CD4-positive, alpha-beta T cell (primary cell): Measurements from ENCODE around the gene TEAD4. TPM values are rescaled to one million over a fixed set of nuclear protein-coding genes. Genes with fewer than 3 reads are reported as not detected.

Source experiments
- ATAC-seq: fragments of 200-7000 bp; cut with Tn5 transposase; one replicate; pipeline ENCODE4 v1.10.0; 2022; ENCODE audit warnings: mild to moderate bottlenecking; ENCODE audit not compliant: poor library complexity
- CTCF ChIA-PET: fragments of 350-600 bp; sonication (Branson Sonifier 250); formaldehyde crosslinking; loops from one replicate; lab custom pipeline; 2021; ENCODE audit warnings: antibody characterized with exemption, inconsistent platforms; lab: Charles Lee
- POLR2A ChIA-PET: fragments of 350-600 bp; sonication (Branson Sonifier 250); formaldehyde crosslinking; loops from one replicate; lab custom pipeline; 2021; ENCODE audit warnings: antibody characterized with exemption, inconsistent platforms; lab: Charles Lee
- DNase-seq, 14 experiments: peaks; one replicate each; pipeline ENCODE4 v3.0.0-alpha.2; 2013 to 2020; ENCODE audit warnings: mixed read lengths in 2 of 14
- H3K27ac ChIP-seq, 2 donors: one replicate each; pipeline versions ENCODE4 v1.5.1 to v1.7.0; 2013; ENCODE audit warnings: low read length in 2 of 2, low read depth in 1 of 2, mild to moderate bottlenecking in 1 of 2
- H3K27me3 ChIP-seq, 2 experiments: 1 replicate in 1 of 2; 2 replicates in 1 of 2; pipeline versions ENCODE4 v1.6.1 to v1.7.0; 2013; ENCODE audit warnings: low read length in 2 of 2, control low read depth in 1 of 2, mild to moderate bottlenecking in 1 of 2, moderate library complexity in 1 of 2; ENCODE audit not compliant: insufficient read depth in 2 of 2, control insufficient read depth in 1 of 2
- H3K36me3 ChIP-seq: one replicate; pipeline ENCODE4 v1.6.1; 2013; ENCODE audit warnings: low read length, control low read depth; ENCODE audit not compliant: insufficient read depth
- H3K4me1 ChIP-seq: one replicate; pipeline ENCODE4 v1.6.1; 2013; ENCODE audit warnings: low read length, control low read depth; ENCODE audit not compliant: insufficient read depth
- H3K4me3 ChIP-seq: one replicate; pipeline ENCODE4 v1.5.1; 2013; ENCODE audit warnings: mild to moderate bottlenecking, low read length, moderate library complexity
- H3K9me3 ChIP-seq, 2 experiments: 1 replicate in 1 of 2; 2 replicates in 1 of 2; pipeline versions ENCODE4 v1.6.1 to v1.7.0; 2013; ENCODE audit warnings: low read length in 2 of 2, mild to moderate bottlenecking in 2 of 2, control low read depth in 1 of 2, moderate library complexity in 1 of 2; ENCODE audit not compliant: control insufficient read depth in 1 of 2, insufficient read depth in 1 of 2
- H3K27ac Mint-ChIP-seq: one replicate; pipeline ENCODE4 v1.8.0; 2020; ENCODE audit warnings: mixed read lengths
- H3K27me3 Mint-ChIP-seq: one replicate; pipeline ENCODE4 v1.8.0; 2021; ENCODE audit warnings: mixed read lengths
- H3K36me3 Mint-ChIP-seq: one replicate; pipeline ENCODE4 v1.8.0; 2021; ENCODE audit warnings: low read depth, mixed read lengths
- H3K4me1 Mint-ChIP-seq: one replicate; pipeline ENCODE4 v1.8.0; 2021; ENCODE audit warnings: low read depth, mixed read lengths
- H3K4me3 Mint-ChIP-seq: one replicate; pipeline ENCODE4 v1.8.0; 2020; ENCODE audit warnings: mild to moderate bottlenecking, mixed read lengths
- H3K9me3 Mint-ChIP-seq: one replicate; pipeline ENCODE4 v1.8.0; 2020; ENCODE audit warnings: mixed read lengths
- intact Hi-C, 2 experiments: fragments of 100-400 bp; cut with DNase I in 1 of 2; cut with micrococcal nuclease in 1 of 2; formaldehyde crosslinking; loops; one replicate each; pipeline versions ENCODE4 v1.15.1 to v1.9.0; 2023 to 2025; cut with DNase I, micrococcal nuclease
- total RNA-seq, 174 experiments: library from RNA in 2 of 174; stranded (reverse) in 2 of 174; gene quantifications; one replicate each; pipeline ENCODE4 v1.2.3 and lab custom pipeline; 2021 to 2026
- TF ChIP-seq, protein P1 (sequence below): fragments of 200-600 bp; IDR thresholded peaks from one replicate; pipeline ENCODE4 v1.8.0; 2022; ENCODE audit warnings: antibody characterized with exemption, mild to moderate bottlenecking

Gene TEAD4
- total RNA-seq, 2 experiments from 2014 or later, result not detected

DNA sequence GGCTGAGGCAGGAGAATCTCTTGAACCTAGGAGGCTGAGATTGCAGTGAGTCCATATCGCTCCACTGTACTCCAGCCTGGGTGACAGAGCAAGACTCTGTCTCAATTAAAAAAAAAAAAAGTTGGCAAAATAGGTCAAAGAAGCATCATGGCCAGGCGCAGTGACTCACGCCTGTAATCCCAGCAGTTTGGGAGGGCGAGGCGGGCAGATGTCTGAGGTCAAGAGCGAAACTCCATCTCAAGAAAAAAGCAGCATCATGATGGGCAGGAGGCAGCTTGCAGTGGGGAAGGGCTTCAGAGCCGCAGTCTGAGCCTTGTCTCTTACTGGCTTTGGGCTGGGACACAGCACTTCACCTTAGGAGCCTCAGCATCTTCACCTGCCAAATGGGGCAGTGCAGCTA, 21.4 kb downstream of the TEAD4 start:
- no peaks in the 10 kb centered on the region for H3K4me1 Mint-ChIP-seq
- DNase-seq (no peak), ATAC-seq (no peak)
- CTCF ChIA-PET, result no interaction called here
- no peaks in the 10 kb centered on the region for H3K36me3 ChIP-seq
- intact Hi-C loops, result no loop called here
- no peaks in the 10 kb centered on the region for H3K36me3 Mint-ChIP-seq
- H3K4me3 ChIP-seq, result no peak overlapping the region
- no peak overlapping the region for H3K4me3 Mint-ChIP-seq
- H3K27ac Mint-ChIP-seq, result no peak overlapping the region
- POLR2A ChIA-PET, result no interaction called here
- no peaks in the 10 kb centered on the region for H3K4me1 ChIP-seq
- no peaks in the 10 kb centered on the region for H3K9me3 ChIP-seq
- H3K27me3 ChIP-seq, result no peaks in the 10 kb centered on the region
- TF ChIP-seq, protein P1, sequence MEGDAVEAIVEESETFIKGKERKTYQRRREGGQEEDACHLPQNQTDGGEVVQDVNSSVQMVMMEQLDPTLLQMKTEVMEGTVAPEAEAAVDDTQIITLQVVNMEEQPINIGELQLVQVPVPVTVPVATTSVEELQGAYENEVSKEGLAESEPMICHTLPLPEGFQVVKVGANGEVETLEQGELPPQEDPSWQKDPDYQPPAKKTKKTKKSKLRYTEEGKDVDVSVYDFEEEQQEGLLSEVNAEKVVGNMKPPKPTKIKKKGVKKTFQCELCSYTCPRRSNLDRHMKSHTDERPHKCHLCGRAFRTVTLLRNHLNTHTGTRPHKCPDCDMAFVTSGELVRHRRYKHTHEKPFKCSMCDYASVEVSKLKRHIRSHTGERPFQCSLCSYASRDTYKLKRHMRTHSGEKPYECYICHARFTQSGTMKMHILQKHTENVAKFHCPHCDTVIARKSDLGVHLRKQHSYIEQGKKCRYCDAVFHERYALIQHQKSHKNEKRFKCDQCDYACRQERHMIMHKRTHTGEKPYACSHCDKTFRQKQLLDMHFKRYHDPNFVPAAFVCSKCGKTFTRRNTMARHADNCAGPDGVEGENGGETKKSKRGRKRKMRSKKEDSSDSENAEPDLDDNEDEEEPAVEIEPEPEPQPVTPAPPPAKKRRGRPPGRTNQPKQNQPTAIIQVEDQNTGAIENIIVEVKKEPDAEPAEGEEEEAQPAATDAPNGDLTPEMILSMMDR, result no peak
- H3K27me3 Mint-ChIP-seq, result no peaks in the 10 kb centered on the region
- no peak overlapping the region for H3K27ac ChIP-seq
- H3K9me3 Mint-ChIP-seq, result no peaks in the 10 kb centered on the region

DNA sequence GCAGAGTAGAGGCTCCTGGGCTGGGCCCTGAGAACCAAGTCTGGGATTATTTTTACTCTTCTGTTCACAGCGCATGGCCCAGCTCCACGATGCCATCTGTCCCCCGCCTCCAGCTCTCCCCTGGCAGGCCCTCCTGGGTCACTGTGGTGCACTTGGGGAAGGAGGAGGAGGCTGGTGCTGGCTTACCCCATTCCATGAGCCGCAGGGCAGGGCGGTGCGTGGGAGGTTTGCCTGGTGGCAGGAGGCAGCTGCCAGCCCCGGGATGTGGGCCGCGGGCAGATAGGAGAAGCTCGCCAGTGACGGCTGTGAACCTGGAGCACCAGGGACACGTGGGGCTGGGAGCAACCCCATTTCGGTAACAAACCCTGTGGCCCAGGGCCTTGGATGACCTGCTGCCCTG, 23.2 kb downstream of the TEAD4 start:
- no peaks in the 10 kb centered on the region for H3K4me1 Mint-ChIP-seq
- Histone ChIP-seq H3K9me3 (no peaks in the 10 kb centered on the region), H3K4me1 (no peaks in the 10 kb centered on the region), H3K4me3 (no peak overlapping the region), H3K27ac (no peak overlapping the region), H3K27me3 (no peaks in the 10 kb centered on the region), H3K36me3 (no peaks in the 10 kb centered on the region)
- peaks cover 5% of the 10 kb centered on the region for H3K27me3 Mint-ChIP-seq
- H3K36me3 Mint-ChIP-seq, result no peaks in the 10 kb centered on the region
- no peak overlapping the region for H3K27ac Mint-ChIP-seq
- ATAC-seq, result no peak
- peaks cover 5% of the 10 kb centered on the region for H3K9me3 Mint-ChIP-seq
- CTCF ChIA-PET, result no interaction called here
- no peak overlapping the region for H3K4me3 Mint-ChIP-seq
- intact Hi-C loops, result no loop called here
- TF ChIP-seq, protein P1, result no peak
- no peak for DNase-seq
- POLR2A ChIA-PET, result no interaction called here

GRCh38 chr12:2984249-2984648, 25.1 kb downstream of the TEAD4 start:
- peaks cover 5% of the 10 kb centered on the region for H3K27me3 Mint-ChIP-seq
- ATAC-seq (no peak), DNase-seq (no peak)
- no peaks in the 10 kb centered on the region for H3K4me1 Mint-ChIP-seq
- ChIA-PET POLR2A (no interaction called here), CTCF (no interaction called here)
- H3K4me3 ChIP-seq, result no peak overlapping the region
- intact Hi-C loops, result no loop called here
- TF ChIP-seq, protein P1, result no peak
- no peaks in the 10 kb centered on the region for H3K4me1 ChIP-seq
- H3K36me3 ChIP-seq, result no peaks in the 10 kb centered on the region
- peaks cover 0 to 5% of the 10 kb centered on the region in 2 experiments for H3K9me3 ChIP-seq
- H3K36me3 Mint-ChIP-seq, result no peaks in the 10 kb centered on the region
- H3K27ac ChIP-seq, result no peak overlapping the region
- H3K9me3 Mint-ChIP-seq, result peaks cover 5% of the 10 kb centered on the region
- no peaks in the 10 kb centered on the region for H3K27me3 ChIP-seq
- no peak overlapping the region for H3K4me3 Mint-ChIP-seq
- H3K27ac Mint-ChIP-seq, result no peak overlapping the region
